COLO668 (cell line): ENCODE results near the gene FBRS.

Experiments used
- DNase-seq: peaks from one replicate; lab custom pipeline; 2025; ENCODE audit not compliant: unreplicated experiment; lab: John Stamatoyannopoulos, UW

Gene FBRS

GRCh38 chr16:30641378-30641982 is 16.8 kb upstream of the FBRS start:
- DNase-seq: no peak

GRCh38 chr16:30644334-30644830 is 13.8 kb upstream of the FBRS start:
- DNase-seq: no peak

GRCh38 chr16:30645727-30646126 is 12.5 kb upstream of the FBRS start:
- DNase-seq: no peak

- DNase-seq: no peak
These were observed 11.0 kb upstream of the FBRS start for GRCh38 chr16:30647274-30647571.

- no peak for DNase-seq
These were observed 8.4 kb upstream of the FBRS start for GRCh38 chr16:30649725-30650368.

GRCh38 chr16:30650369-30651123 is 7.7 kb upstream of the FBRS start, which contains the start of gene PRR14:
PRR14 (plus strand) TSS chr16:30650960; CDS start chr16:30651646, 686 bp downstream.
- peak; percentile 98 for DNase-seq

GRCh38 chr16:30651124-30652004 is 6.9 kb upstream of the FBRS start:
- DNase-seq: peak; percentile 88

- no peak for DNase-seq
These were observed 6.3 kb upstream of the FBRS start for GRCh38 chr16:30652005-30652296.

- DNase-seq: no peak
These were observed 5.5 kb upstream of the FBRS start for GRCh38 chr16:30652718-30653117.

GRCh38 chr16:30654856-30655255 is 3.4 kb upstream of the FBRS start:
- no peak for DNase-seq

GRCh38 chr16:30655815-30656347 is 2.4 kb upstream of the FBRS start:
- no peak for DNase-seq

GRCh38 chr16:30656388-30656787 is 1.8 kb upstream of the FBRS start:
- no peak for DNase-seq

- peak; percentile 59 for DNase-seq
These were observed 1.0 kb upstream of the FBRS start for GRCh38 chr16:30656974-30657865.

GRCh38 chr16:30658731-30659506 is 688 bp downstream of the FBRS start:
- peak; percentile 87 for DNase-seq

GRCh38 chr16:30659507-30660423 is 1.5 kb downstream of the FBRS start:
- DNase-seq: no peak

GRCh38 chr16:30660424-30661261 is 2.4 kb downstream of the FBRS start:
- peak; percentile 10 for DNase-seq

GRCh38 chr16:30662449-30662848 is 4.2 kb downstream of the FBRS start:
- DNase-seq: no peak
